Esophagus muscularis mucosa (tissue), 3 donors: ENCODE data around the gene MYEF2.

Experiments used
- POLR2A ChIP-seq: fragments of 450-650 bp; IDR thresholded peaks from one replicate; pipeline ENCODE4 v1.6.1; 2017; ENCODE audit warnings: antibody characterized with exemption, moderate library complexity, mild to moderate bottlenecking, low read depth
- TF ChIP-seq, protein P1 (sequence below), 3 experiments: fragments of 200-600 bp in 2 of 3; fragments of 450-650 bp in 1 of 3; sonication (generic) in 2 of 3; IDR thresholded peaks; one replicate each; pipeline ENCODE4 v1.5.1; 2017 to 2019; ENCODE audit warnings: antibody characterized with exemption in 3 of 3, mild to moderate bottlenecking in 2 of 3, moderate library complexity in 1 of 3

DNA sequence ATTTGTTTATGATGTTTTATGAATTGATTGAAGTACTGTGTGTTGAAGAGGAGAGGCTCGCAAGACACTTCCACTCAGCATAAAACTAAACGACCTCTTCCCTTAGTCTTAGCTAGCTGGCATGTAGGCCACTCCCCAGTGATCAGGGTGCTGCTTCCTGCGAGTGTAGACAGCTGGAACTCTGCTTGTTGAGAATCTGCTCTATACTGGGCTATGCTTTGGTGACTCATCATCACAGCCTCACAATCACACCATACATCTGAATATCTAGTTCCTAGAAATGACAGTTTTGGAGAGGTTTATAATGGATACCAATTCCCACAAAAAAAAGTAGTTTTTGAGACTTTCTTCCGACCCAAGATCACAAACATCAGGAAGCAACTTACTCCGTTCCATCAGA is 58.8 kb downstream of the MYEF2 start:
- TF ChIP-seq, protein P1, sequence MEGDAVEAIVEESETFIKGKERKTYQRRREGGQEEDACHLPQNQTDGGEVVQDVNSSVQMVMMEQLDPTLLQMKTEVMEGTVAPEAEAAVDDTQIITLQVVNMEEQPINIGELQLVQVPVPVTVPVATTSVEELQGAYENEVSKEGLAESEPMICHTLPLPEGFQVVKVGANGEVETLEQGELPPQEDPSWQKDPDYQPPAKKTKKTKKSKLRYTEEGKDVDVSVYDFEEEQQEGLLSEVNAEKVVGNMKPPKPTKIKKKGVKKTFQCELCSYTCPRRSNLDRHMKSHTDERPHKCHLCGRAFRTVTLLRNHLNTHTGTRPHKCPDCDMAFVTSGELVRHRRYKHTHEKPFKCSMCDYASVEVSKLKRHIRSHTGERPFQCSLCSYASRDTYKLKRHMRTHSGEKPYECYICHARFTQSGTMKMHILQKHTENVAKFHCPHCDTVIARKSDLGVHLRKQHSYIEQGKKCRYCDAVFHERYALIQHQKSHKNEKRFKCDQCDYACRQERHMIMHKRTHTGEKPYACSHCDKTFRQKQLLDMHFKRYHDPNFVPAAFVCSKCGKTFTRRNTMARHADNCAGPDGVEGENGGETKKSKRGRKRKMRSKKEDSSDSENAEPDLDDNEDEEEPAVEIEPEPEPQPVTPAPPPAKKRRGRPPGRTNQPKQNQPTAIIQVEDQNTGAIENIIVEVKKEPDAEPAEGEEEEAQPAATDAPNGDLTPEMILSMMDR (IDR thresholded peaks at IDR 0.05) = no peak
- no peak for TF ChIP-seq POLR2A
